ENCODE results near the gene PIPOX.

Gene PIPOX

DNA sequence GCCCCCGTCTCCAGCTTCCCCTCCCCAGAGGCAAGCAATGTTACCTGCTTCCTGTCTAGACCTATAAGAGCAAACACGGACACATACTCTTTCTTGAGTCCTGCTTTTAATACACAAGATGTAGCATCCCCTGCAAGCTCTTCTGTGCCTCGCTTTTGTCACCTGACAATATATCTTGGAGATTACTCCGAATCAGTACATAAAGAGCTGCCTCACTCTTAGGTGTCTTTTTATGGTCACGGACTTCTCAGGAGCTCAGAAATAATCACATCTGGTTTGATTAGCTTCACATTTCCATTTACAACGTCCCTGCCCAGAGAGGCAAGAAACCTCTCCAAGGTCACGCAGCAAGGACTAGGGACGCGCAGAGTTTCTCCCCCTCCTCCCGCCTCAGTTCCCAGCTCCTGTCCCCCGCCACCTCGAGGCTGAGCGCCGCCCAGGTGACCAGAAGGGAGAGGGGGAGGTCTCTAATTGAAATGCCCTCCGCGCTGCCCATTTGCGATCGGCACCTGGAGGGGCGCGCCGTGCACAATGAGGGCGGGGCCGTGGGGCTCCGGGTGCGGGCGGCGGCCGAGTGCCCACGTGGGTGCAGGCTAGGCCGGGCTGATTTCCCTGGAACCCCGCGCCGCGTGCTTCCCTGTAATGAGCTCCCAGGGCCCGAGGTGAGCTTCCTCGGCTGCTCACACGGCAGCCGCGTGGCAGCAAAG is 23.3 kb upstream of the PIPOX start:
- no peak for DNase-seq

- no peak for DNase-seq
Observed at GRCh38 chr17:29020576-29020975, 22.4 kb upstream of the PIPOX start.

DNA sequence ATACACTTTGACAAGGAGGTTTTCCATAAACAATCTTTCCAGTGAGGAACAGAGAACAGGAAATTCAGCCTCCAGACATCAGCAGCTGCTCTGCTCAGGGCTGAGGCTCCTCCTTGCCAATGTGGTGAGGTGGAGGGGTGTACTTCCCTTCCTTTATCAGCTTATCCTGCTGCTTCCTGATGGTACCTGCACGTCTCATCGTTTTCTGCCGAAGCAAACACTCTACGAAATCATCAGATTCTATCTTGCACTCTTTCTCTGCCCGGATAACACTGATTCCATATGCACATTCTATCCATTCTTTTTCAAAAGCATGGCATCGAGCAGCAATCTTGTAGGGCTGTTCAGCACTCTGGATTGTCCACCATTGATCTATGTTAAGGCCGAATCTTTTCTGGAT is 21.7 kb upstream of the PIPOX start:
- DNase-seq: no peak

DNA sequence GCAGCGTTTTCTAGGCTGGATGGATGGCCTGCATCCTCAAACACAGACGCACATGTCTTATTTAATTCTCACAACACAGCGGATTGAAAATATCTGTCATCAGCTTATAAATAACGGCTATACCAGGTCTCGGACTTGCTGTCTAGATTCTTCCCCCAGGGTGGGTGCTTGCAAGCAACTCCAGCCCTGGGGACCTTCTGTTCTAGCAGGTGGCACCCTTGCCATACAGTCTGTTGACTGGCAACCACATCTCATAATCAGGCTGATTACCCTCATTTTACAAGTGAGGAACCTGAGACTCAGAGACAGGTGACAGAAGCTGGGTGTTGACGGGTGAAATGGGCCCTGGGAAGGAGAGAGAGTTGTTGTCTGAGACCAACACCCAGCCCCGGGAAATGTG is 20.9 kb upstream of the PIPOX start:
- DNase-seq: no peak

- DNase-seq: no peak
Observed at GRCh38 chr17:29024316-29024952, 18.5 kb upstream of the PIPOX start.

- DNase-seq: no peak
Observed at GRCh38 chr17:29031488-29031887, 11.5 kb upstream of the PIPOX start.

- DNase-seq: no peak
Observed at GRCh38 chr17:29032013-29032856, 10.7 kb upstream of the PIPOX start.

DNA sequence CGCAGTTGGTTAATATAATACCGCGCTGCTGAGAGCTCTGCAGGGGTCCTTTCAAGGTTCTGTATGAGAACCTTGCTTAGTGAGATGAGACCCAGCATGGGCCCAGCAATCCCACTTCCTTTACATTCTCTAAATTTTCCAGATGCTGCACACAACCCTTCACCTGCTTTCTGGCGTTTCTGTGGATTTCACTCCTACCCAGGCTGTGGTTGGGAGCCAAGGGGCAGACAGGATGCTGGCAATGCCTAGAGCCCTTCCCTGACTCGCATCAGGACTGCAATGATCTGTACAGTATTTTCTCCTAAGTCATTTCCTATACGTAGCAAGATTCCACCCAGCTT is 10.1 kb upstream of the PIPOX start:
- no peak for DNase-seq

- DNase-seq: no peak
Observed at GRCh38 chr17:29034510-29034909, 8.4 kb upstream of the PIPOX start.

DNA sequence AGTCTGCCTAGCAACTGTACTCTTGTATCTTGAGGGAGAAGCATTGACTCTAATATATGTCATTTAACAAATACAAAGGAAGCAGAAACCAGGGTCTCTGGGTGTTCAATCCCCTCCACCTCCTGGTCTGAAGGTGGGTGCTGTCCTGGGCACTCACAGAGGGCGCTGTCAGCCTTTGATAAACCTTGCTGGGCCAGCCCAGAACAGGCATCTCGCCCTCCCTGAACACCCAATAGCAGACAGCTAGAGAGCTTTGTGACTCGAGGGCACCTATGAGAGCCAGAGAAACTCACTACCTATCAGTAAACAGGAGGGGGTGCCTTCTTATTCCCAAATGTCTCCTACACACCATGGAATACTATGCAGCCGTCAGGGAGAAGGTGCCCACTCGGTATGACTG is 6.4 kb upstream of the PIPOX start:
- DNase-seq: no peak

DNA sequence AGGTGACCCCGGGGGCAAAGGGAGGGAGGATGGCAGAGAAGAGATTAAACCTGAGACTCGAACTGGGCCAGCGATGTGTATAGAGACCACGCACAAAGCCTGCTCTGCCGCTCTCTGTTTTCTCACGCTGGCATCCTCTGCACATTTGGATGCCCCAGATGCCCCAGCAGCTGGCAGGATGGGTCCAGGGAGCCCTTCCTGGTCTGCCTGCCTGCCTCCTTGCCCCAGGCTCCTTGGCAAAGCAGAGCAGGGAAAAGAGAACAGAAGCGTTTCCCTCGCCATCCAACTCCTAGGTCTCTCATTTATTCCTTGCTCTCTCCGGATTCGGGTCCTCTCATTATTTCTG is 5.2 kb upstream of the PIPOX start:
- DNase-seq: no peak

GRCh38 chr17:29038085-29038795 is 4.7 kb upstream of the PIPOX start:
- DNase-seq: no peak

DNA sequence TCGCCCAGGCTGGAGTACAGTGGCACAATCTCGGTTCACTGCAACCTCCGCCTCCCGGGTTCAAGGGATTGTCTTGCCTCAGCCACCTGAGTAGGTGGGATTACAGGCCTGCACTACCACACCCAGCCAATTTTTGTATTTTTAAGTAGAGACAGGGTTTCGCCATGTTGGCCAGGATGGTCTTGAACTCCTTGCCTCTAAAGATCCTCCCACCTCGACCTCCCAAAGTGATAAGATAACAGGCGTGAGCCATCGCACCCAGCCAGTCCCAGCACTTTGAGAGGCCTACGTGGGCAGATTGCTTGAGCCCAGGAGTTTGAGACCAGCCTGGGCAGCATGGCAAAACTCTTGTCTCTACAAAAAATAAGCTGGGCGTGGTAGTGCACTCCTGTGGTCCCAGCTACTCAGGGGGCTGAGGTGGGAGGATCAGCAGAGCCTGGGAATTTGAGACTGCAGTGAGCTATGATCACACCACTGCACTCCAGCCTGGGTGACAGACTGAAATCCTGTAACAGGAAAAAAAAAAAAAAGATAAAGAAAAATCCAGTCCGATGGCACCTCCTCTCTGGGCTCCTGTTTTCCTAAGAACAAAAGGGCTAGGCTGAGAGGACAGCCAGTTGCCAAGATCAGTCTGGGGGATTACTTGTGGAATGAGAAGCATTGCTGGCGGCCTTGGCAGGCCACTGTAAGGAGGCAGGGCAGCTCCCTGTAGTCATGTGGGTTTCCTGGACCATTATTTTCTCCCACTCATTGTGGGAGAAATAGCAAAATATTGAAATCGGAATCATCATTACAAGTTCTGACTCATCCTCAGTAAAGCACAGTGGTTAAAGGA is 3.0 kb upstream of the PIPOX start:
- no peak for DNase-seq

GRCh38 chr17:29041091-29041490 is 1.9 kb upstream of the PIPOX start:
- no peak for DNase-seq

DNA sequence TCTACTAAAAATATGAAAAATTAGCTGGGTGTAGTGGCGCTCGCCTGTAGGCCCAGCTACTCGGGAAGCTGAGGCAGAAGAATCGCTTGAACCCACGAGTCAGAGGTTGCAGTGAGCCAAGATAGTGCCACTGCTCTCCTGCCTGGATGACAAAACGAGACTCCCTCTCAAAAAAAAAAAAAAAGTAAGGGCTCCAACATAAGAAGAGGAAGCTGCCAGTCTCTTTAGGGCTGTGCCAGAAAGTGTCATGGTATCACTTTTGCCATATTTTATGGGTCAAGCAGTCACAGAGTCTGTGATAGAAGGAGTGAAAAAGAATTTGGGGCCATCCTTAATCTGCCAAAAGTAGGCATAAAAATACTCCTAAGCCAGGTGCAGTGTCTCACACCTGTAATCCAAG is 1.4 kb upstream of the PIPOX start:
- no peak for DNase-seq

DNA sequence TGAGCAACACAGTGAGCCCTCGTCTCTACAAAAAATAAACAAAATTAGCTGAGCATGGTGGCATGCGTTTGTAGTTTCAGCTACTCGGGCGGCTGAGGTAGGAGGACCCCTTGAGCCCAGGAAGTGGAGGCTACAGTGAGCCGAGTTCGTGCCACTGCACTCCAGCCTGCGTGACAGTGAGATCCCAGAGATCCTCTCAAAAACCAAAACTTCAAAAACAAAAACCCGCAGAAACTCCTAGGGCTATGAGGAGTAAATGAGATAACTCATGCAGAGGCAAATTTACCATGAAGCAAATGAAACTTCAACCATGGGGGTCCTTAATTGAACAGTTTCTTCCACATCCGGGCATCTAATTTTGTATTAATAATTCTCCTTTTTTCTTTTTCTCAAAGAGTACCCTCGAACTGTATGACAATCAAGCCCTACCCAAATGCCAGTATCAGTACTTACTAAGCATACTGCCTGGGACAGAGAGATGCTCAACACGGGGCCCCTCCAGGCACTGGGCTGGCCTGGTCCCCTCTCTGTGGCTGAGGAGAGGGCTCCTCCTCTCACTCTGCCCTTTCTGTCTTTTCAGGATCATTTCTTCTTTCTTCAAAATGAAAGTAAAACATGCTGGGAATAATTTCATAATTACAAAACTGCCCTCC is 789 bp upstream of the PIPOX start:
- no peak for DNase-seq

DNA sequence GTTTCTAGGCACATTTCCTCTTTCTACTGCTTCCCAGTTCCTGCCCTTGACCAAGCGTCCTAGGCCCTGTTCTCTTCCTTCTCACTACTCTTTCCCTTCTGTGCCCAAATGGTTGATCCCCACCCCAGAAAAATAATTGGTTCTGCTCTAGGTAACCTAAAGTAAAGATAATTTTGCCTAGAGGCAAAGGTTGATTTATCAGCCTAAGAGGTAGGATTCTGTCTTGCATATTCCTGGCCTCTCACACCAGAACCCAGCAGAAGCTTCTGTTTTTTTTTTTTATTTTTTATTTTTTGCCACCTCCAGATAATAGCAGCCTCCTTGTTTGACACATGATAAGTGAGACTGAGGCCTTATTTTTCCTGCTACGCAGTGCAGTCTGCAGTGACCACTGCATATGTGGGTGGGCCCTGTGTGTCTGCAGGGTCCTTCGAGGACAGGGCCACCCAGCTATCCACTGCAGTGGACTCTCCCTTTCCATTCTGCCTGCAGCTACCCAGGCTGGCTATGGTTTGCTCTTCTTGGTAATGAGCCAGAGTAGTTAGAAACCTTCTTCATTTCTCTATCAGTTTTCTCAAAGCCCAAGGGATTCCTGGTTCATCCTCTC is 701 bp downstream of the PIPOX start:
- no peak for DNase-seq

DNA sequence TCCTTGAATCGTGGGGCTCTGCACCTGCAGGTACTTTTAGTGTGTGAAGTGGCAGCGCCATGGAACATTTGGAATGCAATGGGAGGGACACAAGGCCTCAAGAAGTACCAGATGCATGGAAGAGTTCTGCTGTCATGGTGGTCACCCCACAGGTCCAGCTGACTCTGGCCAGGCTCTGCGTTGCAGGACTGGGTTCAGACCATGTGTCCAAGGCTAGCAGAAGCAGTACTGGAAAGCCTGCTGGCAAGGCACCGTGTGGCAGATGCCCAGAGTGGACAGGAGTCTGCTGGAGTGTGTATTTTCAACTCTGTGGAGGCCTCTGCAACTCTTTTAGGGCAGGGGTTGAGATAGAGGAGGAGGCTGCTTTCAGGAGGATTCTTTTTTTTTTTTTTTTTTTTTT is 2.1 kb downstream of the PIPOX start:
- no peak for DNase-seq

DNA sequence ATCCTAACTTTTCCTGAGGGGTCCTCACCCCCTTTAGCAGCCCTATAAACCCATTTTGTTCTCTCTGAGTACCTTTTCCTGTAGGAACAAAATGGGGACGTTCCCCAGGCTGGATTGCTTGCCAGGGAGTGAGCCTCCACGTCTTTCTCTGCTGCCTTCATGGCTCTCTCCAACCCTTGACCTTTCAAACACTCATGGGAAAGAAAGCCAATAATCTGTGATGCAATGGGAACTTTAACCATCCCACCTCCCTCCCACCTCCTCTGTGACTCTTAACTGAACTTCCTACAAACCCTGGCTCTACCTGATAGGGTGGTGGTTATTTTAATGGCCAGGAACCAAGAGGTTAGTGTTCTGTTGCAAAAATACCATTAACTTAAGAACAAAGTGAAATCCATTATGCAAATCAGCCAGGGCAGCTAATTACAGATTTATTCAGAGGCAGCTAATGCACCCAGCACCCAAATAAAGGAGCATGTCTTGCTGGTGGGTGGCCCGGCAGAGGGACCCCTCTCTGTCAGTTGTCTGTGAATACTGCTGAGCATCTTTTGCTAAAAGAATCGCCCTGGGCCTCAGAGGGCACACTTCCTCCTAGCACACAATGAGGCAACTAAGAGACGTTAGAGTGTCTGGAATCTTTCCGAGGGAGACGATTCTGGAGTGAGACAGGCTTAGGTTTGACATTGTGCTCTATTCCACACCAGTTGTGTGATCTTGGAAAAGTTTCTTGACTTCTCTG is 3.0 kb downstream of the PIPOX start:
- DNase-seq: no peak

DNA sequence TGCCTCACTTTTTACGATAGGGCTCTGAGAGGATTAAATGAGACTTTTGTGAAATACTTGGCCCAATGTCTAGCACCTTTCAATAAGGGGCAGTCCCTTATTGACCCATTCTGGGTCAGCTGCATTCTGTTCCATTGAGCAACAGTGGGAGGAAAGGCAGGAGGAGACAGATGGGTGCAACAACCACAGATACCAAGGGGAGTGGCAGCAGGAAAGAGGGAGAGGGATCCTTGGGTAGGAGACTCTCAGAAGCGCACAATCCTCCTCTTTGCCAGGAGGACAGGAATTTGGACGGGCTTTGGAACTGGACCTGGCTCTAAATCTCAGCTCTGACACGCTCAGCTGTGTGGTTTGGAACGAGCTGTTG is 3.5 kb downstream of the PIPOX start:
- DNase-seq: no peak
